Naive thymus-derived CD4-positive, alpha-beta T cell (primary cell): ENCODE measurements around the gene EIF3B. TPM values are rescaled to one million over a fixed set of nuclear protein-coding genes. Genes with fewer than 3 reads are reported as not detected.
A peak's percentile ranks its signal among the peaks of the same experiment; 100 is the strongest.
"Not testable (repeated sequence)": the region's sequence is repeated elsewhere in the genome, so short reads cannot be mapped to it uniquely, and the experiment has no call there.

Experiments
- ATAC-seq: fragments of 150-1000 bp; cut with Tn5 transposase; 2 replicates; pipeline ENCODE4 v1.10.0; 2021; ENCODE audit warnings: mild to moderate bottlenecking, moderate library complexity
- CTCF ChIA-PET: fragments of 350-600 bp; sonication (Branson Sonifier 250); formaldehyde crosslinking; loops from one replicate; lab custom pipeline; 2021; ENCODE audit warnings: antibody characterized with exemption; lab: Charles Lee
- POLR2A ChIA-PET: fragments of 350-600 bp; sonication (Branson Sonifier 250); formaldehyde crosslinking; loops from one replicate; lab custom pipeline; 2021; ENCODE audit warnings: antibody characterized with exemption, inconsistent platforms; lab: Charles Lee
- DNase-seq, 9 donors: peaks; one replicate each; pipeline versions ENCODE4 v3.0.0 to v3.0.0-alpha.2; 2020 to 2022; ENCODE audit warnings: mixed read lengths in 1 of 9
- H3K27ac ChIP-seq: one replicate; pipeline ENCODE4 v1.7.0; 2013; ENCODE audit warnings: mild to moderate bottlenecking, low read depth, low read length, moderate library complexity
- H3K27me3 ChIP-seq, 2 donors: one replicate each; pipeline ENCODE4 v1.7.0; 2013; ENCODE audit warnings: low read length in 2 of 2, mild to moderate bottlenecking in 2 of 2, moderate library complexity in 2 of 2; ENCODE audit not compliant: control insufficient read depth in 2 of 2, insufficient read depth in 2 of 2
- H3K36me3 ChIP-seq, 3 experiments: 1 replicate in 2 of 3; 2 replicates in 1 of 3; pipeline ENCODE4 v1.7.0; 2013; ENCODE audit warnings: low read length in 3 of 3, mild to moderate bottlenecking in 3 of 3, moderate library complexity in 1 of 3; ENCODE audit not compliant: insufficient read depth in 3 of 3, control insufficient read depth in 2 of 3
- H3K4me1 ChIP-seq, 2 donors: one replicate each; pipeline ENCODE4 v1.7.0; 2013; ENCODE audit warnings: low read length in 2 of 2, mild to moderate bottlenecking in 2 of 2, moderate library complexity in 1 of 2; ENCODE audit not compliant: control insufficient read depth in 2 of 2, insufficient read depth in 2 of 2
- H3K4me3 ChIP-seq: 2 replicates; pipeline ENCODE4 v1.7.0; 2013; ENCODE audit warnings: mild to moderate bottlenecking, low read length
- H3K9me3 ChIP-seq, 3 experiments: 1 replicate in 2 of 3; 2 replicates in 1 of 3; pipeline ENCODE4 v1.7.0; 2013; ENCODE audit warnings: low read length in 3 of 3; ENCODE audit not compliant: control insufficient read depth in 2 of 3
- H3K27ac Mint-ChIP-seq, 9 donors: one replicate each; pipeline ENCODE4 v1.8.0; 2020 to 2022; ENCODE audit warnings: mixed read lengths in 9 of 9, mild to moderate bottlenecking in 8 of 9, moderate library complexity in 5 of 9, inconsistent platforms in 2 of 9
- H3K27me3 Mint-ChIP-seq, 5 donors: one replicate each; pipeline ENCODE4 v1.8.0; 2021 to 2022; ENCODE audit warnings: mixed read lengths in 5 of 5, mild to moderate bottlenecking in 1 of 5
- H3K36me3 Mint-ChIP-seq, 5 donors: one replicate each; pipeline ENCODE4 v1.8.0; 2020 to 2022; ENCODE audit warnings: mixed read lengths in 5 of 5, mild to moderate bottlenecking in 3 of 5, inconsistent platforms in 1 of 5
- H3K4me1 Mint-ChIP-seq, 7 donors: one replicate each; pipeline ENCODE4 v1.8.0; 2020 to 2022; ENCODE audit warnings: mixed read lengths in 7 of 7, mild to moderate bottlenecking in 3 of 7, inconsistent platforms in 1 of 7
- H3K4me3 Mint-ChIP-seq, 10 donors: one replicate each; pipeline ENCODE4 v1.8.0; 2020 to 2022; ENCODE audit warnings: mild to moderate bottlenecking in 10 of 10, mixed read lengths in 10 of 10, moderate library complexity in 6 of 10, inconsistent platforms in 2 of 10
- H3K9me3 Mint-ChIP-seq, 11 donors: one replicate each; pipeline ENCODE4 v1.8.0; 2020 to 2022; ENCODE audit warnings: mixed read lengths in 11 of 11, mild to moderate bottlenecking in 4 of 11, inconsistent platforms in 1 of 11, moderate library complexity in 1 of 11
- intact Hi-C, 2 donors: fragments of 100-400 bp; cut with micrococcal nuclease; formaldehyde crosslinking; loops; one replicate each; pipeline ENCODE4 v1.15.1; 2023
- polyA plus RNA-seq, 2 donors: library from polyadenylated mRNA; unstranded; fragments of 300-500 nt; fragmentation: Illumina TruSeq; gene quantifications; one replicate each; pipeline ENCODE4 v1.2.3, GENCODE V29; 2021
- total RNA-seq, 6 experiments: library from RNA in 5 of 6; stranded (reverse) in 5 of 6; gene quantifications; 1 replicate in 5 of 6; 2 replicates in 1 of 6; pipeline ENCODE4 v1.2.3 and lab custom pipeline; 2021 to 2026

Gene EIF3B
- total and polyA plus RNA-seq, 7 experiments from 2014 or later, result 78.0 to 189 (median 157) TPM

- ChIA-PET CTCF (no interaction called here), POLR2A (no interaction called here)
- DNase-seq, result no peak
- peaks cover 2 to 66% of the 10 kb centered on the region in 2 donors for H3K4me1 ChIP-seq
- no peak overlapping the region for H3K4me3 ChIP-seq
- no peaks in the 10 kb centered on the region for H3K9me3 ChIP-seq
- Mint-ChIP-seq H3K27me3 (no peaks in the 10 kb centered on the region), H3K9me3 (no peaks in the 10 kb centered on the region), H3K36me3 (peaks cover 0 to 33% (median 12%) of the 10 kb centered on the region in 5 donors), H3K4me1 (peaks cover 33 to 73% (median 58%) of the 10 kb centered on the region in 7 donors), H3K4me3 (peak overlapping the region in 1 of 10 donors; percentile 55), H3K27ac (peak overlapping the region in 2 of 9 donors; percentile 13 to 34)
- intact Hi-C loops, result no loop called here
- no peak overlapping the region for H3K27ac ChIP-seq
- H3K36me3 ChIP-seq, result no peaks in the 10 kb centered on the region
- ATAC-seq, result no peak
- H3K27me3 ChIP-seq, result no peaks in the 10 kb centered on the region
Observed at GRCh38 chr7:2412587-2413201, 58.1 kb downstream of the EIF3B start.

- no peaks in the 10 kb centered on the region for H3K9me3 ChIP-seq
- H3K27me3 Mint-ChIP-seq, result no peaks in the 10 kb centered on the region
- intact Hi-C loops, result no loop called here
- ChIA-PET CTCF (no interaction called here), POLR2A (no interaction called here)
- H3K27me3 ChIP-seq, result no peaks in the 10 kb centered on the region
- DNase-seq (no peak), ATAC-seq (no peak)
- peak overlapping the region in 1 of 9 donors; percentile 11 for H3K27ac Mint-ChIP-seq
- peaks cover 22 to 53% (median 40%) of the 10 kb centered on the region in 7 donors for H3K4me1 Mint-ChIP-seq
- no peaks in the 10 kb centered on the region for H3K36me3 ChIP-seq
- peaks cover 9 to 56% of the 10 kb centered on the region in 2 donors for H3K4me1 ChIP-seq
- peak overlapping the region in 1 of 10 donors; percentile 5 for H3K4me3 Mint-ChIP-seq
- peaks cover 0 to 23% (median 12%) of the 10 kb centered on the region in 5 donors for H3K36me3 Mint-ChIP-seq
- H3K9me3 Mint-ChIP-seq, result no peaks in the 10 kb centered on the region
- H3K27ac ChIP-seq, result no peak overlapping the region
- no peak overlapping the region for H3K4me3 ChIP-seq
Observed at GRCh38 chr7:2416063-2416462, 61.4 kb downstream of the EIF3B start.

GRCh38 chr7:2416650-2417049 is 62.0 kb downstream of the EIF3B start:
- ATAC-seq (no peak), DNase-seq (no peak)
- peaks cover 9 to 53% of the 10 kb centered on the region in 2 donors for H3K4me1 ChIP-seq
- H3K4me3 ChIP-seq, result no peak overlapping the region
- ChIA-PET CTCF (interaction anchor here (0.6 kb wide), 1 partner anchor 471 kb away, joined by 3 read pairs; no protein-coding TSS in a partner anchor), POLR2A (no interaction called here)
- H3K27ac ChIP-seq, result no peak overlapping the region
- Mint-ChIP-seq H3K27ac (no peak overlapping the region), H3K36me3 (peaks cover 0 to 23% (median 12%) of the 10 kb centered on the region in 5 donors), H3K27me3 (no peaks in the 10 kb centered on the region), H3K4me3 (peak overlapping the region in 1 of 10 donors; percentile 33), H3K9me3 (no peaks in the 10 kb centered on the region), H3K4me1 (peaks cover 22 to 51% (median 40%) of the 10 kb centered on the region in 7 donors)
- no peaks in the 10 kb centered on the region for H3K27me3 ChIP-seq
- no peaks in the 10 kb centered on the region for H3K36me3 ChIP-seq
- intact Hi-C loops, result no loop called here
- no peaks in the 10 kb centered on the region for H3K9me3 ChIP-seq

- CTCF ChIA-PET, result interaction anchor here (0.6 kb wide), 1 partner anchor 471 kb away, joined by 3 read pairs; no protein-coding TSS in a partner anchor
- Mint-ChIP-seq H3K4me1 (peaks cover 22 to 48% (median 39%) of the 10 kb centered on the region in 7 donors), H3K36me3 (peaks cover 0 to 26% (median 13%) of the 10 kb centered on the region in 5 donors)
- H3K27ac Mint-ChIP-seq, H3K27ac ChIP-seq, H3K9me3 ChIP-seq, H3K36me3 ChIP-seq, intact Hi-C loops, H3K27me3 ChIP-seq, H3K4me3 Mint-ChIP-seq, H3K27me3 Mint-ChIP-seq, H3K4me3 ChIP-seq, H3K9me3 Mint-ChIP-seq, DNase-seq, ATAC-seq: not testable (repeated sequence)
- peaks cover 9 to 48% of the 10 kb centered on the region in 2 donors for H3K4me1 ChIP-seq
- POLR2A ChIA-PET, result interaction anchor here (0.7 kb wide), 1 partner anchor 426 kb away, joined by 3 read pairs; no protein-coding TSS in a partner anchor
Observed at GRCh38 chr7:2417178-2417577, 62.6 kb downstream of the EIF3B start.

- peak in 1 of 9 donors; percentile 37 for DNase-seq
- H3K4me1 ChIP-seq, result peaks cover 9 to 40% of the 10 kb centered on the region in 2 donors
- H3K27ac ChIP-seq, result no peak overlapping the region
- no peaks in the 10 kb centered on the region for H3K36me3 ChIP-seq
- H3K4me3 ChIP-seq, result no peak overlapping the region
- ATAC-seq, result peak; percentile 86
- H3K4me3 Mint-ChIP-seq, result peak overlapping the region in 3 of 10 donors; percentile 45 to 47 (median 46)
- H3K9me3 Mint-ChIP-seq, result no peaks in the 10 kb centered on the region
- intact Hi-C loops, result no loop called here
- no peaks in the 10 kb centered on the region for H3K27me3 ChIP-seq
- H3K27me3 Mint-ChIP-seq, result no peaks in the 10 kb centered on the region
- peak overlapping the region in 3 of 9 donors; percentile 41 to 74 (median 42) for H3K27ac Mint-ChIP-seq
- peaks cover 0 to 26% (median 13%) of the 10 kb centered on the region in 5 donors for H3K36me3 Mint-ChIP-seq
- CTCF ChIA-PET, result no interaction called here
- POLR2A ChIA-PET, result no interaction called here
- H3K4me1 Mint-ChIP-seq, result peaks cover 22 to 41% (median 32%) of the 10 kb centered on the region in 7 donors
- no peaks in the 10 kb centered on the region for H3K9me3 ChIP-seq
Observed at GRCh38 chr7:2417981-2418481, 63.4 kb downstream of the EIF3B start.

GRCh38 chr7:2420216-2420933 is 65.7 kb downstream of the EIF3B start:
- Histone ChIP-seq H3K27ac (no peak overlapping the region), H3K9me3 (no peaks in the 10 kb centered on the region), H3K4me1 (peaks cover 9 to 34% of the 10 kb centered on the region in 2 donors), H3K36me3 (no peaks in the 10 kb centered on the region), H3K4me3 (no peak overlapping the region), H3K27me3 (no peaks in the 10 kb centered on the region)
- H3K4me3 Mint-ChIP-seq, result no peak overlapping the region
- peaks cover 15 to 40% (median 23%) of the 10 kb centered on the region in 7 donors for H3K4me1 Mint-ChIP-seq
- H3K27ac Mint-ChIP-seq, result no peak overlapping the region
- peaks cover 0 to 20% (median 11%) of the 10 kb centered on the region in 5 donors for H3K36me3 Mint-ChIP-seq
- H3K9me3 Mint-ChIP-seq, result no peaks in the 10 kb centered on the region
- H3K27me3 Mint-ChIP-seq, result no peaks in the 10 kb centered on the region
- no peak for DNase-seq
- intact Hi-C loops, result no loop called here
- ChIA-PET POLR2A (no interaction called here), CTCF (interaction anchor here (0.7 kb wide), 1 partner anchor 861 kb away, joined by 7 read pairs; no protein-coding TSS in a partner anchor)
- ATAC-seq, result no peak
